LoVo (cell line): Measurements from ENCODE around the gene FCN2.

Source experiments
- DNase-seq: peaks from one replicate; pipeline ENCODE4 v3.0.0-alpha.2; 2016; ENCODE audit warnings: low spot score

The FCN2 gene

DNA sequence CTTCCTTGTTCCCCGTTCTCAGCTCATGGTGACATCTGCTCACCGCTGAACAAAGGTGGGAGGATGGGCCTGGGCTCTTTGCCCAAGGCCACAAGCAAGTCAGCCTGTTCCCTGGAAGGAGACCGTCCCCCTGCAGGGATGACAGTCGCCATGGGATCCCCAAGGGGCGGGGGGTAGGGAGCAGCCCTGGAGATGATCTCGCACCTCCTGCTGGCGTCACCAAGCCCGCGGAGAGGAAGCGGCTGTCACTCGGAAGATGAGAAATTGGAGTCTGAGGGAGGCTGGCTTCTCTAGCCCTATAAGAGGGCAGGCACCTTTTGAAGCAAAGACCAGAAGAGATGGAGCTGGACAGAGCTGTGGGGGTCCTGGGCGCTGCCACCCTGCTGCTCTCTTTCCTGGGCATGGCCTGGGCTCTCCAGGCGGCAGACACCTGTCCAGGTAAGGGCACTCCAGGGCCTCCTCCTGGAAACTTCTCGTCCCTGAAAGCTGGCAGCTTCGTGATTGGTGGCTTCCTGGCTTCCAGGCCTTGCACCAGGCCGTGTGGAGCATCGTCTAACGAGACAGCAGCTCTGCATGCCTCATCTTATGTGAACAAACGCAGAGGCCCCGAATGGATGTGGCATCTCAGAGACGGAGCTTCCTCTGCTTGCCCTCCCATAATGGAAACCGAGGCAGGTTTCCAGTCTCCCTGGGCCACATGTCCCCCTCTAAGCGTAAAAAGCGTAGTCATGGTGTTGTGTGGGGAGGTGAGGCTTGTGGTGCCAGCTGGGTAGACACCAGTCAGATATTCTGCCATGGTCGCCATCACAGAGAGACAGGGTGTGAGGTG lies at the start of gene FCN2:
Gene FCN2, plus strand, starts transcription at position 327 of the 829 bp plus-strand sequence. Its CDS starts 12 bp downstream, at position 339.
- no peak for DNase-seq

DNA sequence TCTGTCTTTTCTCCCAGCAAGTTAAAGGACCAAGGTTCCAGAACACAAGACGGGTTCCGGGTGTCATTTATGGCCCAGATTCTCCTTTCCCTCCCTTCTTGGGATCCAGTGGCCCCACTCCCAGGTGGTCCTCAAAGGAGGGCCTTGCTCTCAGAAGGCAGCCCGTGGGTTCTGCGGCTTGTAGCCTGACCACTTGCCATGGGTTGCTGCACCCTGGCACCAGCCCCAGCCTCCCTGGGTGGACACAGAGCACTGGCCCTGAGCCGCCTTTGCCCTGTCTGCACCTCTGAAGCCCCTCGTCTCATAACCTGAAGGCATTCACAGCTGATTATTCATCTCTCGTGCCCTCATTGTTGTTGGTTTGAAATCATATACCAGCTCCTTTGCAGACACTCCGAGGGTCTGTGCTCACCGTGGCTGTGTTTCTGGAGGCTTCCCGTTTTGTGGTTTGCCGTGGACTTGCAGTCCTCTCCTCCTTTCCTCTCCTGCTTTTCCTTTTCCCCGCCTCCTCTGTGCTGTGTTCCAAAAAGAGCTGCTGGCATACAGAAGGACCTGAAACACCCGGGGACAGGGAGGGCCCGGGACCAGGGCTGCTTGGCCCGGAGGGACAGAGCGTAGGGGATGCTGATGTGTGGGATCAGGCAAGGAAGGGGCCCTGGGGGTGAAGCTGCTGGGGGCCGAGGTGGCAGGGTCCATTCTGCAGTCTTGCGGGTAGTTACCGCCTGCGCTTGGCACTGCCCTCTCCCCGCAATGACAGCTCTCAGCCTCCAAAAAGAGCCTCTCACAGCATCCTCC lies 49.5 kb upstream of the FCN2 start:
- DNase-seq: no peak

DNA sequence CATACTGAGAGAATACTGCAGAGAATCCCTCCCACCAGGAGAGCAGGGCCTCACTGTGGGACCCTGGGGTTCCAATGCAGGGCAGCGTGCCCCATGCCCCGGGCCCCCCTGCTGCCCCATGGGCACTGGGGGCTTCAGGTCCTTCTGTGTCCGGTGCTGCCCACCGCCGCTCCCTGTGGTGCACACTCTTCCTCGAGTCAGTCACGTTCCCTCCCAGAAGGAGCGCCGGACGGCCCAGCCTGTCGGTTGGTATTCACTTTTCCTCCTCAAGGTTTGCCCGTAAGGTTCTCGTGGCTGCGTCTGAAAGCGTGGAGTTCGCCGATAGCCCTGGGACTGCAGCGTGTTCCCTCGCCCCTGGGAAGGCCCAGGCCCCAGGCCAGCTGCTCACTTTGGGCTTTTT lies 48.1 kb upstream of the FCN2 start:
- DNase-seq: no peak

DNA sequence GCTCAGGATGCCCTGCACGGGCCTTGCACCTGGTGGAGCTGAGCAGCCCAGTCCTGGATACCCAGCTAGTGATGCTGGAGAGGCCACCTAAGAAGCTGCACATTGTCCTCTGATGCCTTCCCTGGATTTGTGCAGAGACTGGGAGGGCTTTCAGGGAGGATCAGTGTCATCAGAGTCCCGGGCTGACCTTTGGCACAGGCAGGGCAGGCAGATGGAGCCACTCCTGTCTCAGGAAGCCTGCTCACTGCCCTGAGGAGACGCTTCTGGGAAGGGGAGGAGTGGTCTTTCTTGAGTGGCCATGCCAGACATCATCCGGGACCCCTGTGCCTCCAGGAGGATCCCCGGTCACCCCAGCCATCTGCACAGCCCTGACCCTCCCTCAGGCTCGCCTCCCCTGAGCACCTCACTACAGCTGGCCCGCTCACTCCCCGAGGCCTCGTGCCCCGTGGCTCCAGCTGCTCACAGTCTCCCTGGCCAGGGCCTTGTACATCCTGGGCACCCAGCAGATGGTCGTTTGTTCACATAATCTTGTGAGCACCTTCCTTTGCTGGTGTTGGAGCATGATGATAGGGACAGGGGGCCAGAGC lies 47.2 kb upstream of the FCN2 start:
- no peak for DNase-seq

DNA sequence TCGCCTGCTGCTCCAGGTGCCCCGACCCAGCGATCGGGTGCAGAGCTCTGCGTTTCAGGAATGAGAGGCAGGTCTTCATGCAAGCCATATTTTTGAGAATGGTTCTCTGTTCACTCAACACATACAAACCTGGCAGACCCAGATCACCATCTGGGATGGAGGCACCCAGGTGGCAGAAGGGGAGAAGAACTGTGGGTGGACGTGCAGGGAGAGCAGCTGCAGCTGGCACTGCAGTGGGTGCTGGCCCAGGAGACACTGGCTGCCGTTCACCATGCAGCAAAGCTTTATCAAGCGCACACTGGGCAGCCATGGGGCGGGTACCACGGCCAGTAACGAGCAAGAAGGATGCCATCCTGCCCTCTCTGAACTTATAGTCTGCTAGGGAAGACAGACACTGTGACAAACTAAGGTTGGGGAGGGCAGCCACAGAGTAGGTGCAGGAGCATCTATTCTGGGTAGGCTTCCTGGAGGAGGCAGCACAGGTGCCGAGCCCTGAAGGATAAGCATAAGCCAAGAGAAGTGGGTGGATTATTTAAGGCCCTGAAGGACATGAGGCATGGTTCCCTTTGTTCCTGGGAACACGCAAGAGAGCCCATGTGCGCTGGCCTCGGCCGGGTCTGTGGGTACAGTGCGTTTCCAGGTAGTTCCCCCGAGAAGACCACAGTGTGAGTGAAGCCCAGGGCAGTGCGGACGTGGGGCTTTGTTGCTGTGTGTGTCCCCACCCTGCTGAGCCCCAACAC lies 46.2 kb upstream of the FCN2 start:
- DNase-seq: no peak

DNA sequence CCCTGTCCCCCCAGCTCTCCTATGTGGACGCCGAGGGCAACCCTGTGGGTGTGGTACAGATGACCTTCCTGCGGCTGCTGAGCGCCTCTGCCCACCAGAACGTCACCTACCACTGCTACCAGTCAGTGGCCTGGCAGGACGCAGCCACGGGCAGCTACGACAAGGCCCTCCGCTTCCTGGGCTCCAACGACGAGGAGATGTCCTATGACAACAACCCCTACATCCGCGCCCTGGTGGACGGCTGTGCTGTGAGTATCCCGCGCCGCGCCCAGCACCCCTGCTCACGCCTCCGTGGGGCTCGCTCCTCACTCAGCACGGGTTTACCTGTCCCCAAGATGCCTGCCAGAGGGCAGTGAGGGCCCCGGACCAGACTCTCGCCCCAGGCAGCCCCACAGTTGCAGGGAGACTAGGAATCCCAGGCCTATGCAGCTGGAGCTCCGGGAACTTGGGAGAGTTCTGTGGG lies 45.6 kb upstream of the FCN2 start:
- no peak for DNase-seq

DNA sequence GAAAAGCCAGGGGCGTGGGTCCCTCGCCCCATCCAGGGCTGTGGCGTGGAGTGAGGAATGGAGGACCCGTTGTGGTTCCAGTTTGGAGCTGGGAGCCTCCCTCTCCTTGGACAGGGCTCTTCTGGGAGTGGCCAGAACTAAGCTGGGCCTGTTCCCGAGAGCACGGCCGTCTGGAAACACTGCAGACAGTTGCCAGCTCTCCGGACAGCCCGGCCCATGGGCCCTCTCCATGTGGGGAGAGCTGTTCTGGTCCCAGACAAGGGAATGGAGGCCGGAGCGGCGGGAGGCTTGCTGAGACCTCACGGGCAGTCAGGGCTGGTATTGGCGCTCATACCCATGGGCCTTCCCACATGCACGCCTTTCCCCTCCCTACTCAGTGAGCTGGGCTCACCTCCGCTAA lies 45.2 kb upstream of the FCN2 start:
- no peak for DNase-seq

DNA sequence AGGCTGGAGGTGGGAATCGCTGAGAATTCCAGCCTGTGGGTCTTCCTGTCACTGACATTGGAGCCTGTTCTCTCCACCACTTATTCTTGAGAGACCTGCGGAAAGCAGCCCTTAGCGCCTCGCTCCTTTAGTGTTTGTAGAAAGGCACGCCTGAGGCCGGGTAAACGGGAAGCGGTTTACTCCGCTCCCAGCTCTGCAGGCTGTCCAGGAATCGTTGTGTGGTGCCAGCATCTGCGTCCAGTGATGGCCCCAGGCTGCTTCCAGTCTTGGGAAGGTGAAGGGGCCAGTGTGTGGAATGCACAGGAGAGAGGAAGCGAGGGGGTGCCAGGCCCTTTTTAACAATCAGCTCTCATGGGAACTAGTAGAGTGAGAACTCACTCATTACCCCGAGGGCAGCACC lies 44.6 kb upstream of the FCN2 start:
- no peak for DNase-seq

DNA sequence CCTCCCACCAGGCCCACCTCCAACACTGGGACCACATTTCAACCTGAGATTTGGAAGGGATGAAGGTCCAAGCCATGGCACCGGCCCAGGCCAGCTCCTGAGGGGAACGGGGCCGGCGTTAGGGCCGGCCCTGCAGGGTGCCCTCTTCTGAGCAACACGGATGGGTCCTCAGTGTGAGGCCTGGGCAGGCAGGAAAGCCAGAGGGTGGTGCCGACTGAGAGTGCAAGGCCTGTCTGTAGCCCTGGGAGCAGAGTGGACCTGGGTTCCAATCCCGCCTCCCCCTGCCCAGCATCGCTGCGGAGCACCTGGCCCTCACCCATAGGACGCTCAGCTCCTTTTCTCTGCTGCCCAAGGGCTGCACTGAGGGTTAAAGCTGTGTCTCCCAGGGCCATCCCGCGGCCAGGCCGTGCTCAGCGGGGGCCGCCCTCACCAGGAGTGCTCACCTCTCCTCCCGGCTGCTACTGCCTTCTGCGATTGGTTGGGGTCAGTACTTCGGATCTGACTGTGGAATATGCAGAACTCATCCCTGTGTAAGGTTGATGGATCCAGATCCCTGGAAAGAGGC lies 44.1 kb upstream of the FCN2 start:
- no peak for DNase-seq

DNA sequence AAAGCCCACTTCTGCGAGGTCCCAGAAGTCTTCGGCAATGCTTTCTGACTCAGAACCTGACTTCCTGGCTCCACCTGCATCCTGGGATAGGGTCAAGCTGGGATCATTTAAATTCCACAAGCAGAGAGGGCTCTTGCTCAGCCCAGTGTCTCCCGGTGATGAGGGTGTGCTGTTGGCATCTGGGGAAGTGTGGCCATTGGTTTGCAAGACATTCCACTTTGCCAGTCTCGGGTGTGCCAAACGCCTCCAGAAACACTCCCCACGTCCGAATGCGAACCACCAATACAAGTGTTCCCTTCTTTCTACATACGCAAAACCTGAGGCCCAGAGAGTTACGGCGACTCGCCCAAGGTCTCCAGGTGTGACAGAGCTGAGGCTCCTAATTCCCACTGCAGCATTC lies 43.1 kb upstream of the FCN2 start:
- DNase-seq: no peak

DNA sequence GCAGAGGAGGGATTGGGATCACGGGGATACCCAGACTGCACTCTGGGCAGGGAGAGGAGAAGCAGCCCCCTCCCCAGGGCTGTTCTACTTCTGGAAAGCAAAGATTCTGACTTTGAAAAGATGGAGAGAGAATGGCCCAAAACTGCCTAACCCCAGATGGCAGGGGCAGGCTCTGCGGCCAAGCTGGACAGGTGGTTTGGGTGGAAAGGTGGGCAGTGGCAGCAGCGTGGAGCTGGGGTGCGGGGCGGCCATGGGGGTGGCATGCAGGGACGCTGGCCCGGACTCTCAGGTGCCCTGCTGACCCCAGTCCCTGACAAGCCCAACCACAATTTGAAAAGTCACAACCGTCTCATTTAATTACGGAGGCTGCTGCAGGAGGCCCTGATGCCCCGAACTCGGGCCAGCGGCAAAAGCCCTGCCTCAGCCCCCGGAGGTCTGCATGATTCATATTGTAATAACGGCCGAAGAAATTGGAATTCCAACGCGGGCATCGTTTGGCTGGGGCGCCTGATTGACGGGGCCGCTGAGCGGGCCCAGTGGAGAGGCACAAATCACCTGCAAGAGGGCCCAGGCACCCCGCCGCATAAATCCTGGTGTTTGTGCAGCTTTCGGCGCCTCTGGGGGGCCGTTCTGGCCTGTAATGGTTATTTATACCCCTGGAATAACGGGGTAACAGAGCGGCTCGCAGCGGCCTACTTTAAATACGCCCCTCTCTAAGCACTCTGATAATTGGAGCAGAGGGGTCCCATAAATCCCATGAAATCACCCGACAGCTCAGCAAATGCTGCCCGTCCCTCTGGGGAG lies 41.8 kb upstream of the FCN2 start:
- DNase-seq: no peak

DNA sequence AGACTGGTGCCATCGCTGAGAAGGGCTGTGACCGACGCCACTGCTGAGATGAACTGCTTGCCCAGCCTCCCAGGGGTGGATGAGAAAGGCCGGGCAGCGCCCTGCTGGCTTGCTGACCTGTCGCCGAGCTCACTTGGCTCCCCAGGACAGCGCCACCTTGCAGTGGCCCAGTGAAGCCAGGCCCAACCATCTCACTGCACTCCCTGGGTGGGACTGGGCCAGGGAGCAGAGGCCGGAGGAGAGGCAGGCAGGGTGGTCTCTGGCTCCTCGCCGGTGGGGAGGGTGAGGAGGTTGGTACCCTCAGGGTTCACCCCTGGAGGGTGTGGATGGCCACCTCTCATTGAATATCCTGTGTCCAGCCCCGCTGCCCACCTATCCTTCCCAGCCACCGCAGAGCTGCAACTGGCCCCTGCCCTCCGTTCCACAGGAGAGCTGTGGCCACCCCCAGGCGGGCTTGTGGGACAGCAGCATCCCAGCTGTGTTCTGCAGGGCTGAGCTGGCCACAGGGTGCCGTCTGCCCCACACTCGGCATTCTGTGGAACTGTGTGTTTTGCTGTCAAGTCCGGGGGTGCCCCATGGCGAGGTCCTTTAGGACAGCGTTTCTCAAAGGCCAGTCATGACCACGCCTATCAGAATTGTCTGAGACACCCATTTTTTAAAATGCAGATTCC lies 41.0 kb upstream of the FCN2 start:
- DNase-seq: no peak

DNA sequence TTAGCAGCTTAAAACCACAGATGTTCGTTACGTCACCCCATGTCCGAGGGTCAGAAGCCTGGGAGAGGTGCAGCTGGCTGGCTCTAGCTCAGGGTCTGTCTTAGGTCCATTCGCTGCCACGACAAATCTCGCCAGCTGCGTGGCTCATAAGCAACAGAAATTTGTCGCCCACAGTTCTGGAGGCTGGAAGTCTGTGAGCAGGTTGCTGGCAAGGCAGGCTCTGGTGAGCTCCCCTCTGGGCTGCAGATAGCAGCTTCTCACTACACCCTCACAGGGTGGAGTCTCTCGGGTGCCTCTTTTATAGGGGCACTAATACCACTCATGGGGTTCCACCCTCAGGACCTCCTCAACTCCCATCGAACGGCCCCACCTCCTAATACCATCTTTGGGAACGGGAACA lies 40.1 kb upstream of the FCN2 start:
- no peak for DNase-seq

DNA sequence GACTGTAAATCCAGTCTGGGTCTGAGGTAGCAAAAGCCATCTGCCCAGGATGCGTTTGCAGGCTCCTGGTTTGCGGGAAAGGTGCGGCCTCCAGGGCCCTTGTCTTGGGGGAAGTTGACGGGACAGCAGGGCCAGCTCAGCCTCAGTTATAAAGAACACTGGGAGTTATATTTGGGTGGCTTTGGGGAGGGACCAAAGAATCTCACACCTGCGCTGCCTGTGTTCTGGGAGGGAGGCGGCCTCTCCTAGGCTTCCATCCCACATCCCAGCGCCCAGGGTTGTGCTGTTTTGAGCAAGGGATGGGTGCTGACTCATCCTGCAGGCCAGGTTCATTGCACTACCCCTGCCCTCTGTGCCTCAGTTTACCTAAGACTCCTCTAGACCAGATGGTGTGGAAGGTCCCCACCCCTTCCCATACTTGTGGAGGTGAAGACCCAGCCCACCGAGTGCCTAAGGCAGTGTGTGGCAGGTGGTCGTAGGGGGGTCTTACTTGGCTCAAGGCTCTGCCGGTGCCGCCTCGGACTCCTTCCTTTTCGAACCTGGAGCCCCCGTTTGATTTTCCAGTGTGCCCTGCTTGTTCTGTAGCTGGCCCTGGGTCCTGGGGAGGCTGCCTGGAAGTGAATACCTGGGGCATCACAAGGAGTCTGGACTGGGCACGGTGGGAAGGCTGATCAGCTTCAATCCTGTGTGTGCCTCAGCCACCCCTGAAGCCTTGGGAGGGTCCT lies 39.3 kb upstream of the FCN2 start:
- DNase-seq: no peak

DNA sequence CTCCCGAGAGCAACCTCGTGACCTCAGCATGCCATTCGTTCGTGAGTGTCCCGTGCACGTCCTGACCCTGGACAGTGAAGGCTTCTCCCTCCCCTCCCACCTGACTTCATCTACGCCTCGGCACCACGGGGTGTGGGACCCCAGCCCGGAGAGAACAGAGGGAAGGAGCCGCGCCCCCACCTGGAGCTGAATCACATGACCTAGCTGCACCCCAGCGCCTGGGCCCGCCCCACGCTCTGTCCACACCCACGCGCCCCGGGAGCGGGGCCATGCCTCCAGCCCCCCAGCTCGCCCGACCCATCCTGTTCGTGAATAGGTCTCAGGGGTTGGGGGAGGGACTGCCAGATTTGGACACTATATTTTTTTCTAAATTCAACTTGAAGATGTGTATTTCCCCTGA lies 38.3 kb upstream of the FCN2 start:
- no peak for DNase-seq

DNA sequence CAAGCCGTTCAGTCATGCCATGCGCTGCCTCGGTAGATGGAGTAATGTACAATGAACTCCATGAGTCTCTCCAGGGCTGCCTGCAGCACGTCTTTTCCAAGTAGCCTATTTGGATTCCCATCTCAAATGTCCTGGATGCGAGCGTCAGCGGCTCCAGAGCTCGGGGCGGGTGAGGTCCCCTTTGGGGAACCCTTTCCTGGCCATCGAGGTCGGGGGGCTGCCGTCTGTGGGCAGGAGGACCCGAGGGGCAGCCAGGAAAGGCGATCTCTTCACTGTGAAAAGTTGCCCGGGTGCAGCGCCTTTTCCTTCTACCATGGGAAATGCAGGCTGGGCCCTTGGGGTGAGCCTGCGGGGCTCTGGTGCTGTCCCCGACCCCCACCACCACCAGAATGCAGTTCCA lies 36.9 kb upstream of the FCN2 start:
- no peak for DNase-seq

DNA sequence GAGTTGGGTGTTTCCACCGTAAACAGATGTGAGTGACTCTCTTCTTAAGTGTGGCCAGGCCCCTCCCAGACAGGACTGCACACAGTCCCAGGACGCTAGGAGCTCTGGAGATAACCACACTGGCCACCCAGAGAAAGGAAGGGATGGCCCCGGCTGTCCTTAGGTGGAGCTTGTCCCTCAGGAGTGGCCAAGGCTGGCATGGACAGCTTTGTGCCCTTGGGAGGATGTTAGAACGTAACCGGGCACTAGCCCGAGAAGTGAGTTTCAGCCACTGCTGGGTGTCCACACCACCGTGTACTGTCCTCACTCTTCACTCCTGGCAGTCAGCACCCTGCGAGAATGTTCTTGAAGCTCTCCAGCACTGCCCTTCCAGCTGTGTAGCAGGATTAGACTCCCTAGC lies 35.8 kb upstream of the FCN2 start:
- DNase-seq: no peak

DNA sequence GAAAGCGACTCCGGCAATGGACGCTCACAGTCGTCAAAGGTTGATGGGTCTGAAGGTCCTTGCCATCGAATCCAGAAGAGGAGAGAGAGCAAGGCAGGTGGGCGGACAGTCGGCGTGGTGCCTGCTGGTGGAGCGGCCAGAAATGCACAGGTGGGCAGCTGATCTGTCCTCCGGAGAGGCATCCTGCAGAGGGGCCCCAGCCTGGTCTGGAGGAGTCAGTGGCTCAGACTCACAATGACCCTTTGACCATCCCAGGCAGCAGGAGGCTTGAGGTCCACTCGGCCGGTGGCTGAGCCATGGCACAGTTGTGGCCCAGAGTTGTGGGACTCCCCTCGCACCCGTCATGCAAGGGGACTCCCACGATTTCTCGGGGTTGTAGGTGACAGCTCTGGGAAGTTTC lies 34.4 kb upstream of the FCN2 start:
- DNase-seq: no peak

DNA sequence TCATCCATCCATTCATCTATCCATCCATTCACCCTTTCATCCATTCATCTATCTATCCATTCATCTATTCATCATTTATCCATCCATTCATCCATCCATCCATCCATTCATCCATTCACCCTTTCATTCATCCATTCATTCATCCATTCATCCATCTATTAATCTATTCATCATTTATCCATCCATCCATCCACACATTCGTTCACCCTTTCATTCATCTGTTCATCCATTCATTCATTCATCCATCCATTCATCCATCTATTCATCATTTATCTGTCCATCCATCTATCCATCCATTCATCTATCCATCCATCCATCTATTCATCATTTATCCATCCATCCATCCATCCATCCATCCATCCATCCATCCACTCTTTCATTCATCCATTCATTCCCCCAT lies 33.9 kb upstream of the FCN2 start:
- DNase-seq: no peak

DNA sequence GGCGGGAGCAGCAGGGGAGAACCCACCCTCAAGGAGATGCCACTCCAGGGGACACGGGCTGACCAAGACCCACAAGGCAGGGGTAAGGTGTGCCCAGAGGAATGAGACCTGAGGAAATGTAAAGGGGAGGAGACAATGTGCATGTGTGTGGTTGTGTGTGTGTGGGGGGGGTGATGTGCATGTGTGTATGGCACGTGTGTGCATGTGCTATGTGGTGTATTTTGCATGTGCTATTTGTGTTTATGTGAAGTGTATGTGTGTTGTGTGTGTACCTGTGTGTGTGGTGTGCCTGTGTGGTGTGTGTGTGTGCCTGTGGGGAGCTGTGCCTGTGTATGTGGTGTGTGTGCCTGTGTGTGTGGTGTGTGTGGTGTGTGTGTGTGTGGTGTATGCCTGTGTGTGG lies 33.5 kb upstream of the FCN2 start:
- no peak for DNase-seq
